ENCODE measurements around the gene SLC35G1. TPM values are rescaled to one million over a fixed set of nuclear protein-coding genes. Genes with fewer than 3 reads are reported as not detected.

SLC35G1 gene
- total RNA-seq, 4 donors from 2014 or later = 3.4 to 4.2 (median 3.8) TPM

DNA sequence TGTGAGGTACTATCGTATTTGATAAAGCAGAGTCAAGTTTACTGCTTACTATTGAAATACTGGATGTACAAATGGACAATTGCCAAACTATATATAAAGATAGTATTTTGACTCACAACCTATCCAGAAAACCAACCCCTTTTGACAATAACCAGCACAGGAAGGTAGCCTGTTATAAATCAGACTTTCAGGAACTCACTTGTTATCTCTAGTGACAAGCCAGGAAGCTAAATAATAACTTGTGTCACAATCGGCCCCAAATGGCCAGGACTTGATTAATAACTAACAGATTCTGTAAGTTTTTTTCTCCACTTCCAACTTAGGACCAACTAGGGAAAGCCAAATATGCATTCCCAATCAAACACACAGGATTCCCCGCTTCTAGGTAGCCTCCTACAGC, 38.8 kb upstream of the SLC35G1 start:
- TF ChIP-seq, protein P1, sequence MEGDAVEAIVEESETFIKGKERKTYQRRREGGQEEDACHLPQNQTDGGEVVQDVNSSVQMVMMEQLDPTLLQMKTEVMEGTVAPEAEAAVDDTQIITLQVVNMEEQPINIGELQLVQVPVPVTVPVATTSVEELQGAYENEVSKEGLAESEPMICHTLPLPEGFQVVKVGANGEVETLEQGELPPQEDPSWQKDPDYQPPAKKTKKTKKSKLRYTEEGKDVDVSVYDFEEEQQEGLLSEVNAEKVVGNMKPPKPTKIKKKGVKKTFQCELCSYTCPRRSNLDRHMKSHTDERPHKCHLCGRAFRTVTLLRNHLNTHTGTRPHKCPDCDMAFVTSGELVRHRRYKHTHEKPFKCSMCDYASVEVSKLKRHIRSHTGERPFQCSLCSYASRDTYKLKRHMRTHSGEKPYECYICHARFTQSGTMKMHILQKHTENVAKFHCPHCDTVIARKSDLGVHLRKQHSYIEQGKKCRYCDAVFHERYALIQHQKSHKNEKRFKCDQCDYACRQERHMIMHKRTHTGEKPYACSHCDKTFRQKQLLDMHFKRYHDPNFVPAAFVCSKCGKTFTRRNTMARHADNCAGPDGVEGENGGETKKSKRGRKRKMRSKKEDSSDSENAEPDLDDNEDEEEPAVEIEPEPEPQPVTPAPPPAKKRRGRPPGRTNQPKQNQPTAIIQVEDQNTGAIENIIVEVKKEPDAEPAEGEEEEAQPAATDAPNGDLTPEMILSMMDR (IDR thresholded peaks at IDR 0.05; ENCODE audit: low read depth) = no peak

DNA sequence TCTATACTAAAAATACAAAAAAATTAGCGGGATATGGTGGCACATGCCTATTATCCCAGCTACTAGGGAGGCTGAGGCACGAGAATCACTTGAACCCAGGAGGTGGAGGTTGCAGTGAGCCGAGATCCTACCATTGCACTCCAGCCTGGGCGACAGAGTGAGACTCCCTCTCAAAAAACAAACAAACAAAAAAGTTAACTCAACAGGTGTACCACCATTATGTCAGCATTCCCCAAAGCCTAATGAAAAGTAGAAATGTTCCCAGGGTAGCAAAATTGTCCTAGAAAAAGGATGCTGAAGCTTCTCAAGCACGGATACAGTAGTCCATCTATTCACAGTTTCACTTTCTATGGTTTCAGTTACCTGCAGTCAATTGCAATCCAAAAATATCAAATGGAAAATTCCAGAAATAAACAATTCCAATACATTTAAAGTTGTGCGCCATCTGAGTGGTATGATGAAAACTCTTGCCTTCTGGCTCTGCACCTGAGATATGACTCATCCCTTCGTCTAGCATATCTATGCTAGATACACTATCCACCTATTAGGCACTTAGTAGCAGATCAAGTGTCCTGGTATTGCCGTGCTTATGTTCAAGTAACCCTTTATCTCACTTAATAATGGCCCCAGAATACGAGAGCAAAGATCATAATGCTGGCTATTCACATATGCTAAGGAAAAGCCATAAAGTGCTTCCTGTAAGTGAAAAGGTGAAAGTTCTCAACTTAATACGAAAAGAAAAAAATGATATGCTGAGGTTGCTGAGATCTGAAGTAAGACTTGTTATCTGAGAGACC, 37.2 kb upstream of the SLC35G1 start:
- TF ChIP-seq, protein P1 (IDR thresholded peaks at IDR 0.05; ENCODE audit: low read depth) = no peak

DNA sequence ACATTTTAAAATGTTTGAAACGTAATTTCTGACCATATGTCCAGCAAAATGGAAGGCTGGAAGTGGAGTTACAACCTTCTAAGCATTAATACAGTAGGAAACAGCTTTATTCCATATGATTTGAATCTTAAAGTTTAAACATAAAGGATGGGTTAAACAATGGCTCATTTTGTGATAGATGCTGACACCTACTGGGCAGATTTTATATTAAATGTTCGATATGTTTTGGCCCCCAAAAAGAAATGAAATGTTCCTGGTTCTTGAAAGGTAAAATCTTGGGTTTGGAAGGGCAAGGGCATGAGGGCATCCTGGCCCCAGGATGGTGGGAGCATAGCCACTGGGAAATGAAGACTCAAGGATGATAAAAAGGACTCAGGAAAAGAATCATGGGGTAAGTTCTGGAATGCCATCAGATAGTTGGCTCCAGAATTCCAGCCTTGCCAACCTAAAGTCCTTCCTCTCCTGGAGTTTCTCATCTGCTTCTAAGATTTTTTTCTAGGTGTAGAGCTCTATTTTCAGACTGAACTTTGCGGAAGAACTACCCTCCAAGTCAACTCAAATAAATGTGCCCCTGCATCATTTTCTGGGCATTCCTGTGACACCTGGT, 34.6 kb upstream of the SLC35G1 start:
- TF ChIP-seq, protein P1 (IDR thresholded peaks at IDR 0.05; ENCODE audit: low read depth) = no peak

DNA sequence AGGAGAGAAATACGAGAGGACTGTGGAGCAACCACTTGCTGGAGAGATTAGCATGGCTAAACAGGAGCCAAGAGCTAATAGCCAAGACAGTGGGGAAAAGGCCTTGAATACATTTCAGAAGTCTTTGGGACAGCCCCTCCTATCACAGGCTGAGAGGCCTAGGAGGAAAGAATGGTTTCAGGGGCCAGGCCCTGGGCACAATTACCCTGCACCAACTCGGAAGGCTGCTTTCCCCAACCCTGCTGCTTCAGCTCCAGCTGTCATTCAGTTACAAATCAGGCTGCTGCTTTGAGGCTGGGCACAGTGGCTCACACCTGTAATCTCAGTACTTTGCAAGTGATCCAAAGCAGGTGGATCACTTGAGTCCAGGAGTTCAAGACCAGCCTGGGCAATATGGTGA, 32.0 kb upstream of the SLC35G1 start:
- TF ChIP-seq, protein P1 (IDR thresholded peaks at IDR 0.05; ENCODE audit: low read depth) = no peak

DNA sequence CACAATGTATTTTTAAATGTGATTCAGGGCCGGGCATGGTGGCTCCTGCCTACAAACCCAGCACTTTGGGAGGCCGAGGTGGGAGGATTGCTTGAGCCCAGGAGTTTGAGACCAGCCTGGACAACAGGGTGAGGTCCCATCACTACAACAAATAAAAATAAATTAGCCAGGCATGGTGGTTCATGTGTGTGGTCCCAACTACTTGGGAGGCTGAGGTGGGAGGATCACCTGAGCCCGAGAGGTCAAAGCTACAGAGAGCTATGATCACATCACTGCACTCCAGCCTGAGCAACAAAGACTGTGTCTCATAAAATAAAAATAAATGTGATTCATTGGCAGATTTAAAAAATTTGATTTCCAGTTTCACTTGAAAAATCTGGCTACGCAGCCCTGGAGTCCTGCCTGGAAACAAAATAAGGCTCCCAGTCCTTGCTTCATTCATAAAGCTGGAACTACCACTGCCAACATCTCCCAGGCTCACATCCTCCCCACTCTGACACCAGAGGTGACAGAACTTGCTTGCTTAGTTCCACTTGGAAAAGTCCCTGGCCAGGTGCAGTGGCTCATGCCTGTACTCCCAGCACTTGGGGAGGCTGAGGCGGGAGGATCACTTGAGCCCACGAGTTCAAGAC, 27.9 kb upstream of the SLC35G1 start:
- TF ChIP-seq, protein P1 (IDR thresholded peaks at IDR 0.05; ENCODE audit: low read depth) = no peak

DNA sequence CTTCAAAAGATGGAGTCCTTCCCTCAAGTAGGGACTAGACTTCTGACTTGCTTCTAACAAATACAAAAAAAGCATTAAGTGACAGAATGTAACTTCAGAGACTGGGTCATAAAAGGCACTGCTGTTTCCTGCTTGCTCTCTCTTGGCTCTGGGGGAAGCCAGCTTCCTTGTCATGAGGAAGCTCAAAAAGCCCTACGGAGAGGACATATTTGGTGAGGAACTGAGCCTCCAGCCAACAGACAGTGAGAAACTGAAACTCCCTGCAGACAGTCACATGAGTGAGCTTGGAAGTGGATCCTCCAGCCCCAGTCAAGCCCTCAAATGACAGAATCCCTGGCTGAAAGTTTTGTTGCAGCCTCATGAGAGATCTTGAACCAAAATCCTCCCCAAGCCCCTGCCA, 26.3 kb upstream of the SLC35G1 start:
- TF ChIP-seq, protein P1 (IDR thresholded peaks at IDR 0.05; ENCODE audit: low read depth) = no peak

DNA sequence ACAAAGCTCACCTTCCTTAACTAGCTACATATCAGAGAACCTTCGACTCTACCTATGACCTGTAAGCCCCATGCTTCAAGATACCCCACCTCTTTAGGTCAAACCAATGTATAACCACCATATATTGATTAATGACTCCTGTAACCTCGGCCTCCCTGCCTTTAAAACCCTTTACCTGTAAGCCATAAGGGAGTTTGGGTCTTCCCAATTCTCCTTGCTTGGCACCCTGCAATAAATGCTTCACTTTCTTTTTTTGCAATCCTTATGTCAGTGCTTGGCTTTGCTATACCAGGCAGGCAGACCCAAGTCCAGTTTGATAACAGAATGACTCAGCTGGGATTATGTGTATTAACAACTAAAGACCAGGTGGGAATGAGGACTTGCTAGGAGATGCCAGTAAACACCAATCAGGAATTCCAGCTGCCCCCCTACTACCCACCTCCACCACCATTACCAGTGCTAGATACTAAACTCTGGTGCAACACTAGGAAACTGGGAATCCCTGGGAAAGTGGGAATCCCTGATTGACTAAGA, 22.0 kb upstream of the SLC35G1 start:
- TF ChIP-seq, protein P1 (IDR thresholded peaks at IDR 0.05; ENCODE audit: low read depth) = no peak
